Keratinocyte (primary cell): ENCODE measurements around the gene STK16. TPM values are rescaled to one million over a fixed set of nuclear protein-coding genes. Genes with fewer than 3 reads are reported as not detected.

Experiments
- DNase-seq: peaks from one replicate; pipeline ENCODE4 v3.0.0-alpha.2; 2011; ENCODE audit warnings: low read depth, missing footprints, low spot score
- FAIRE-seq: peaks from 2 replicates; lab custom pipeline; 2011; peaks lifted over from hg19 to GRCh38; lab: Jason Lieb, UNC
- H2AFZ ChIP-seq: 2 replicates; pipeline ENCODE4 v1.6.0; 2012; ENCODE audit warnings: low read length, control low read depth, inconsistent platforms; ENCODE audit not compliant: control insufficient read depth
- H3K27ac ChIP-seq: 2 replicates; pipeline ENCODE4 v1.5.1; 2011; ENCODE audit warnings: low read length; ENCODE audit not compliant: control insufficient read depth, insufficient read depth
- H3K27me3 ChIP-seq: 3 replicates; pipeline ENCODE4 v1.6.0; 2011; ENCODE audit warnings: low read length; ENCODE audit not compliant: control insufficient read depth, insufficient read depth; ENCODE audit errors: extremely low read depth
- H3K36me3 ChIP-seq, 2 experiments: 2 replicates in 1 of 2; 3 replicates in 1 of 2; pipeline ENCODE4 v1.5.1; 2011; ENCODE audit warnings: low read length in 2 of 2, mild to moderate bottlenecking in 1 of 2; ENCODE audit not compliant: control insufficient read depth in 2 of 2, insufficient read depth in 2 of 2; ENCODE audit errors: extremely low read depth in 1 of 2
- H3K4me1 ChIP-seq: 3 replicates; pipeline ENCODE4 v1.5.1; 2011; ENCODE audit warnings: low read length; ENCODE audit not compliant: control insufficient read depth, insufficient read depth; ENCODE audit errors: extremely low read depth
- H3K4me2 ChIP-seq: 3 replicates; pipeline ENCODE4 v1.6.0; 2011; ENCODE audit warnings: low read depth, low read length; ENCODE audit not compliant: control insufficient read depth, insufficient read depth; ENCODE audit errors: extremely low read depth
- H3K4me3 ChIP-seq, 3 experiments: fragments of 200-600 bp in 1 of 3; sonication (generic) in 1 of 3; 2 replicates in 2 of 3; 3 replicates in 1 of 3; pipeline ENCODE4 v1.5.1; 2011 to 2016; ENCODE audit warnings: low read length in 3 of 3, mild to moderate bottlenecking in 3 of 3, control low read depth in 2 of 3, inconsistent platforms in 1 of 3, low read depth in 1 of 3, mixed read lengths in 1 of 3, mixed run types in 1 of 3, moderate library complexity in 1 of 3; ENCODE audit not compliant: control insufficient read depth in 2 of 3, insufficient read depth in 2 of 3; ENCODE audit errors: extremely low read depth in 1 of 3
- H3K79me2 ChIP-seq: 2 replicates; pipeline ENCODE4 v1.6.0; 2012; ENCODE audit warnings: low read length; ENCODE audit not compliant: control insufficient read depth, insufficient read depth
- H3K9ac ChIP-seq: 3 replicates; pipeline ENCODE4 v1.6.0; 2011; ENCODE audit warnings: low read length; ENCODE audit not compliant: control insufficient read depth, insufficient read depth; ENCODE audit errors: extremely low read depth
- H3K9me1 ChIP-seq: 3 replicates; pipeline ENCODE4 v1.6.0; 2011; ENCODE audit warnings: low read length; ENCODE audit not compliant: control insufficient read depth, insufficient read depth; ENCODE audit errors: extremely low read depth
- H3K9me3 ChIP-seq: 2 replicates; pipeline ENCODE4 v1.5.1; 2012; ENCODE audit warnings: low read depth, low read length; ENCODE audit not compliant: control insufficient read depth
- H4K20me1 ChIP-seq: 3 replicates; pipeline ENCODE4 v1.6.0; 2011; ENCODE audit warnings: low read length; ENCODE audit not compliant: control insufficient read depth, insufficient read depth; ENCODE audit errors: extremely low read depth
- CTCF ChIP-seq, 3 experiments: IDR thresholded peaks in 1 of 3; conservative IDR thresholded peaks in 1 of 3; optimal IDR thresholded peaks in 1 of 3; 2 replicates in 2 of 3; 3 replicates in 1 of 3; pipeline versions ENCODE3 to v1.5.1; 2011; ENCODE audit warnings: low read length in 3 of 3, mild to moderate bottlenecking in 3 of 3, moderate library complexity in 2 of 3, control low read depth in 1 of 3, inconsistent platforms in 1 of 3; ENCODE audit not compliant: insufficient read depth in 2 of 3; ENCODE audit errors: extremely low read depth in 1 of 3
- EZH2 ChIP-seq: IDR thresholded peaks from one replicate; pipeline ENCODE4 v1.6.1; 2012; ENCODE audit warnings: inconsistent platforms, mild to moderate bottlenecking, low read length, moderate library complexity
- dilution Hi-C: fragments of 300-500 bp; cut with MboI; formaldehyde crosslinking; loops from one replicate; pipeline ENCODE4 v1.7.0; 2020; ENCODE audit warnings: low sequenced_read_pairs; ENCODE audit not compliant: extremely low pct_ligation_motif_present
- polyA plus RNA-seq, 5 experiments: library from polyadenylated mRNA; depleted of rRNA in 3 of 5; stranded (reverse) in 3 of 5; stranded (forward) in 1 of 5; unstranded in 1 of 5; fragments of >200 nt; gene quantifications; 1 replicate in 1 of 5; 2 replicates in 3 of 5; 3 replicates in 1 of 5; pipeline versions ENCODE4 v1.2.1 to v1.2.3, GENCODE V29; 2011 to 2012; ENCODE audit warnings: missing spikeins in 2 of 5, low read depth in 1 of 5, low replicate concordance in 1 of 5

Gene STK16
- polyA plus RNA-seq, 1 donor (not counting 4 experiments of a cell fraction or from before 2014, with no cell fraction given) = 35.8 TPM

GRCh38 chr2:219215871-219216534, 29.3 kb upstream of the STK16 start:
- no peak overlapping the region for H3K27ac ChIP-seq

GRCh38 chr2:219216535-219216915, 28.8 kb upstream of the STK16 start:
- peaks cover 18% of the 10 kb centered on the region for H3K4me1 ChIP-seq
- H3K9ac ChIP-seq = no peak overlapping the region
- H3K36me3 ChIP-seq = peaks cover 13 to 37% of the 10 kb centered on the region in 2 experiments
- no peaks in the 10 kb centered on the region for H3K79me2 ChIP-seq
- no peaks in the 10 kb centered on the region for H3K9me1 ChIP-seq
- H3K27me3 ChIP-seq = no peaks in the 10 kb centered on the region
- no peak overlapping the region for H3K4me2 ChIP-seq
- FAIRE-seq (no peak), DNase-seq (no peak)
- dilution Hi-C loops = no loop called here
- TF ChIP-seq EZH2 (no peak), CTCF (optimal IDR thresholded peaks at IDR 0.05 in 1 of 3, IDR thresholded peaks at IDR 0.05 in 1 of 3, conservative IDR thresholded peaks at IDR 0.05 in 1 of 3; ENCODE audit: extremely low read depth in 1 of 3, insufficient read depth in 2 of 3, low read length in 3 of 3) (no peak)
- no peak overlapping the region for H2AFZ ChIP-seq
- no peaks in the 10 kb centered on the region for H3K9me3 ChIP-seq
- no peaks in the 10 kb centered on the region for H4K20me1 ChIP-seq
- no peak overlapping the region for H3K4me3 ChIP-seq
- H3K27ac ChIP-seq = no peak overlapping the region

More at GRCh38 chr2:219215871-219216534, 29.3 kb upstream of the STK16 start:
- Histone ChIP-seq H3K27me3 (no peaks in the 10 kb centered on the region), H3K9me3 (no peaks in the 10 kb centered on the region), H3K4me1 (peaks cover 18% of the 10 kb centered on the region), H3K36me3 (peaks cover 17 to 33% of the 10 kb centered on the region in 2 experiments), H3K9me1 (no peaks in the 10 kb centered on the region), H2AFZ (no peak overlapping the region), H3K79me2 (no peaks in the 10 kb centered on the region), H3K9ac (no peak overlapping the region), H3K4me3 (no peak overlapping the region), H4K20me1 (no peaks in the 10 kb centered on the region), H3K4me2 (no peak overlapping the region)
- dilution Hi-C loops = no loop called here
- DNase-seq = no peak
- TF ChIP-seq CTCF (optimal IDR thresholded peaks at IDR 0.05 in 1 of 3, IDR thresholded peaks at IDR 0.05 in 1 of 3, conservative IDR thresholded peaks at IDR 0.05 in 1 of 3; ENCODE audit: extremely low read depth in 1 of 3, insufficient read depth in 2 of 3, low read length in 3 of 3) = no peak
- TF ChIP-seq EZH2 = no peak
- FAIRE-seq = no peak
